HG02885 (cell line): ENCODE measurements around the gene BICRA.
"Not testable (repeated sequence)": the region's sequence is repeated elsewhere in the genome, so short reads cannot be mapped to it uniquely, and the experiment has no call there.

ENCODE experiments used
- ATAC-seq: cut with Tn5 transposase; IDR thresholded peaks from one replicate; pipeline ENCODE4 v1.9.1; 2021; ENCODE audit warnings: mild to moderate bottlenecking; ENCODE audit not compliant: unreplicated experiment, poor library complexity

Gene BICRA

DNA sequence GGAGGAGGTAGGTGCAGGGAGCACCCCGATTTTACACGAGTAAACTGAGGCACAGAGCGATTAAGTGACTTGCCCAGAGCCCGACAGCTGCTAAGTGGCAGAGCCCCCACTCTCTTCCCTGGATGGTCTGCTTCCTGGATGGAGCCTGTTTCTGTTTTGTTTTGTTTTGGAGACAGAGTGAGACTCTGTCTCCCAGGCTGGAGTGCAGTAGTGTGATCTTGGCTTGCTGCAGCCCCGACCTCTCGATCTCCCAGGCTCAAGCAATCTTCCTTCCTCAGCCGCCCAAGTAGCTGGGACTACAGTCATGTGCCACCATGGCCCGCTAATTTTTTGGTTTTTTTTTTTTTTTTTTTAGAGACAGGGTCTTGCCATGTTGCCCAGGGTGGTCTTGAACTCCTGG is 17.3 kb downstream of the BICRA start:
- no peak for ATAC-seq

DNA sequence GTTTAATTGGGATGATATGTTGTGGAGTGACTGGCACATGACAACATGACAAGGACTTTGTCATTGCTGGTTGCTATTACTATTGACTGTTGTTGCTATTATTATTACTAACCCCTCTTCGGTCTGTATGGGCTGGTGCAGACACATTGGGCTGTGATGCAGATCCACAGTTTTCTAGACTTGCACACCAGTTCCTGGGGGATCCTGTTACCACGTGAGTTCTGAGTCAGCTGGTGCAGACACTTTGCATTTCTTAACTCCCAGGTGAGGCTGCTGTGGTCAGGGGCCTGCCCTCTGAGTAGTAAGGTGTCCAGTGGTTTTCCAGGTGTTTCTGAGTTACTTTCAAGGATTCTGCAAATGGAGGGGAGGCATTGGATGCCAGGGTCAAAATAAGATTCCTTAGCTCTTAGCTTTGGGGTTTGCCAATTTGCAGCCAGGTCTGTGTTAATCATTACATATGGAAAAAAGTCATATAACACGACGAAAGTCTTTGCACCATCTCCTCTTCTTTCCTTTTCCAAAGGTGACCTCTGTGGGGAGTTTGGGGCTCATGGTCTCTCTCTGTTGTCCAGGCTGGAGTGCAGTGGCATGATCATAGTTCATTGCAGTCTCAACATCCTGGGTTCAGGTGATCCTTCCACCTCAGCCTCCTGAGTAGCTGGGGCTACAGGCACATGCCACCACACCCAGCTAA is 19.3 kb downstream of the BICRA start:
- no peak for ATAC-seq

DNA sequence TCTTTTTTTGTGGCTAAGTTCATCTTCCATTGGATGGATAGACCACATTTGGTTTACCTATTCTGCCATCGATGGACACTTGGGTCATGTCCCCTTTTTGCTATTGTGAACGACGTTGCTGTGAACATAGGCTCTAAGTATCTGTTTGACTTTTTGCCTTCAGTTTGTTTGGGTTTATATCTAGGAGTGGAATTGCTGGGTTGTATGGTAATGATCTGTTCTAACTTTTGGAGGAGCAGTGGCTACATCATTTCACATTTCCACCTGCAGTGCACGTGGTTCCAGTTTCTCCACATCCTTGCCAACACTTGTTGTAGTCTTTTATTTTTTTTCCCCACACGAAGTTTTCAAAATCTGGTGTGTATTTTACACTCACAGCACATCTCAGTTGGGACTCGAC is 21.7 kb downstream of the BICRA start:
- no peak for ATAC-seq

DNA sequence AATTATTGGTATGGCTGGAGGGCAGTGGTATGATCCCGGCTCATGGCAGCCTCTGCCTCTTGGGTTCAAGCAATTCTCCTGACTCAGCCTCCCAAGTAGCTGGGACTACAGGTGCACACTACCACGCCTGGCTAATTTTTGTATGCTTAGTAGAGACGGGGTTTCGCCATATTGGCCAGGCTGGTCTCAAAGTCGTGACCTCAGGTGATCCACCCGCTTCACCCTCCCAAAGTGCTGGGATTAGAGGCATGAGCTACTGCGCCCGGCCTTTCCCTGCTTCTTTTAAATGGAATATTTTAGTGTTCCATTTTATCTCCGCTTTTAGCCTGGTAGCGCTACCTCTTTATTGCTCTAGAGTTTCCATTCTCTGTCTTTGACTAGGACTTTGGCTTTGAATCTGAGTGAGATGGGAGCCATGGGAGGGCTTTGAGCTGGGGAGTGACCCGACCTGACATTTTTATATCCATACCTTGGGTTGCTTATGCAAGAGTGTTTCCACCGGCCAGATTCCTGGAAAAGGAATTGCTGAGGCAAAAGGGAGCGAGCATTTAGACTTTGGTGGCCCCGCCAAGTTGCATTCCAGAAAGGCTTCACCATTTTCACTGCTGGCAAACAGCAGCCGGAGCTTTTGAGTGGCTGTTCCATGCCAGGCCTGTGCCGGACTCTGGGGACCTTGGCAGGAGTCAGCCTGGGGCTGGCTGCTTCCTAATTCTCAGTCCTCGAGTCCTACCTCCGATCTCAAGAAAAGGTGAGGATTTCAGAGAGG is 22.9 kb downstream of the BICRA start:
- no peak for ATAC-seq

DNA sequence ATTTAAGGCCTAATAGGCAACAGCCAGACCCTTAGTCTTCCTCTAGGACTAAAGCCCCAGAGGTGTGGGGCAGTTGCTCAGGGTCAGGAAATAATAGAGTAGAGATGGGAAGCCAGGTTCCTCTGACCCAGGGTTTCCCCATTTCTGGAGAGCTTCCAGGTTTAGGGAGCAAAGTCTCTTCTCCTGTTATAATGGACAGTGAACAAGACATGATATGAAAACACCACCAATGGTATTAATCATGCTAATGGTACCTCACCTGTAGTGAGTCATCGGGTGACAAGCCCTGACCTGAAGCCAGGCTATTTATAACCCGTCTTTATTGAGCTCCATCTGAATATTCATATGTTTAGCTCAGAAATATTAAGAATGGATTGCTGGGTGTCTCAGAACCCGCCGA is 24.6 kb downstream of the BICRA start:
- no peak for ATAC-seq

DNA sequence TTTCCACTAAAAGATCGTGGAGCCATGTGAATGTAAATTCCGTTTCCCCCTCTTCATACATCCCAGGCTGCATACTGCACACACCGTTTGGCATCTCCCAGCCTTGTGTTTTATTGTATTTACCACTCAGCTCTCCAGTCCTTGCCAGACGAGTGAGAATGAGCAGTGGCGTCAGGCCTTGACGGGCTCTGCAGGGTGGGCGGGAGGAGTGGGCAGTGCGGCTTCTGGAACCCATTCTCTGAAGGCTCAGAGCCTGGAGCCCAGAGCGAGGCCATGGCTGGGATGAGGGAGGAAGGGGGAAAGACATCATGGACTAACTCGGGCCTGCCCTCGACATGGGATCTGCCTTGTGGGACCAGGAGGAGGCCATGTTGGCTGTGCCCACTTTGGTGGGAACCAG is 25.1 kb downstream of the BICRA start:
- ATAC-seq: no peak

DNA sequence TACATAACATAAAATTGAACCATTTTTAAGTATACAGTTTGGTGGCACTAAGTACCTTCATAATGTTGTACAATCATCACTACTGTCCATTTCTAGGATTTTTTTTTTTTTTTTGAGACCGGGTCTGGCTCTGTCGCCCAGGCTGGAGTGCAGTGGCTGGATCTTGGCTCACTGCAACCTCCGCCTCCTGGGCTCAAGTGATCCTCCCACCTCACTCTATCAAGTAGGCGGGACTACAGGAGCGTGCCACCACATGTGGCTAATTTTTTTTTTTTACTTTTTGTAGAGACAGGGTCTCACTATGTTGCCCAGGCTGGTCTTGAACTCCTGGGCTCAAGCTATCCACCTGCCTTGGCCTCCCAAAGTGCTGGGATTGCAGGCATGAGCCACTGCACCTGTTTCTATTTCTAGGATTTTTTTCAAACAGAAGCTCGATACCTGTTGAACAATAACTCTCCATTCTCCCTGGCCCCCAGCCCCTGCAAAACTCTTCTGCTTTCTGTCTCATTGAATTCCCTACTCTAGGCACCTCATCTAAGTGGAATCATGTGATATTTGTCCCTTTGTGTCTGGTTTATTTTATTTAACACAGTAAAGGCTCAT is 26.3 kb downstream of the BICRA start:
- ATAC-seq: not testable (repeated sequence)

DNA sequence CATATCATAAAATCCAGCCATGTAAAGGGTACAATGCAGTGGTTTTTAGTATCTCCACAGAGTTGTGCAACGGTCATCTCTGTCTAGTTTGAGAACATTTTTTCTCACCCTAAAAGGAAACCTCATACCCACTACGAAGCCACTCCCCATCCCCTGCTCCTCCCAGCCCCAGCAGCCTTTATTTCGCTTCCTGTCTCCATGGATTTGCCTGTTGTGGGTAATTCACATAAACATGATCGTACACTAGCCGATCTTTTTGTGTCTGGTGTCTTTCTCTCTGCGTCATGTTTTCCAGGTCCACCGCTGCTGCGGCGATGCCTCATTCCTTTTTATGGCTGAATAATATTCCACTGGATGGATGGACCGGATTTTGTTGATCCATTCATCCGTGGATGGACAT is 28.6 kb downstream of the BICRA start:
- ATAC-seq: no peak

DNA sequence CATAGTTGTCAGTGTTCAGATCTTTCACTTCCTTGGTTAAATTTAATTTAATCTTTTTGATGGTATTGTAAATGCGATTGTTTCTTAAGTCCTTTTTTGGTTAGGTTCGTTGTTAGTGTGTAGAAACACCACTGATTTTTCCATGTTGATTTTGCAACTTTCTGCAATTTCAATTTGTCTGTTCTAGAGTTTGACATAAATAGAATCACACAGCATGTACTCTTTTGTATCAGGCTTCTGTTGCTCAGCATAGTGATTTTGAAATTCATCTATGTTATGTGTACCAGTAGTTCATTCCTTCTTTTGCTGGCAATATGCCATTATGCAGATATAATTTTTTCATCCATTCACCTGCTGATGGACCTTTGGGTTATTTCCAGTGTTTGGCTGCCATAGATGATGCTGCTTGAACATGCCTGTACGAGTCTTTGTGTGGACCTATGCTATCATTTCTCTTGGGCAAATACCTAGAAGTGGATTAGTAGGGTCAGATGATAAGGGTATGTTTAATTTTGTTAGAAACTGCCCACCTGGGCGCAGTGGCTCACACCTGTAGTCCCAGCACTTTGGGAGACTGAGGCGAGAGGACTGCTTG is 33.1 kb downstream of the BICRA start:
- ATAC-seq: no peak

DNA sequence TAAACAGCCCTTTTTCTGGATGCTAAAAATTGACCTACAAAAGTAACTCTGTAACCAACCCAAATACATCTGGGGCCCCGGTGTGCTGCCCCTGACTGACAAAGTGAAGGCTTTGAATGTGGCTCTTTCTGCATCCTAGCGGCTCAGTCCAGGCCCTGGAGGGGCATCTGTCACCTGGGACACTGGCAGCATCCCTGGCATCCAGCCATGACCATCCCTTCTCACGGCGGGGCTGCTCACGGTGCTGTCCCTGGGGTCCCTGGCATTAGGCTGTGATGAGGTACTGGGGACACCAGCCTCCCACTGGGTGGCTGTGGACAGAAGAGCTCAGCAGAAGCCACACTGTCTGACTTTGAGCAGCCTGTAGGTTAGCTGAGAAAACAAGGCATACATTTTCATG is 34.3 kb downstream of the BICRA start:
- ATAC-seq: no peak

DNA sequence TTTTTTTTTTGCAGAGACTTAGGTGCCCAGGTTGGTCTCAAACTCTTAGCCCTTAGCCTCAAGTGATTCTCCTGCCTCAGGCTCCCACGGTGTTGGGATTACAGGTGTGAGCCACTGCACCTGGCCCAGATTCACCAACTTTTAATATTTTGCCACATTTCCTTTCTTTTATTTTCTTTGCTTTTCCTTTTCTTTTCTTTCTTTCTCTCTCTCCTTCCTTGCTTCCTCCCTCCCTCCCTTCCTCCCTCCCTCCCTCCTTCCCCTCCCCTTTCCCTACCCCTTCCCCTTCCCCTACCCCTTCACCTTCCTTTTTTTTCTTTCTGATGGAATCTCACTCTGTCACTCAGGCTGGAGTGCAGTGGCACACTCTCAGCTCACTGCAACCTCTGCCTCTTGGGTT is 35.3 kb downstream of the BICRA start:
- ATAC-seq: no peak

DNA sequence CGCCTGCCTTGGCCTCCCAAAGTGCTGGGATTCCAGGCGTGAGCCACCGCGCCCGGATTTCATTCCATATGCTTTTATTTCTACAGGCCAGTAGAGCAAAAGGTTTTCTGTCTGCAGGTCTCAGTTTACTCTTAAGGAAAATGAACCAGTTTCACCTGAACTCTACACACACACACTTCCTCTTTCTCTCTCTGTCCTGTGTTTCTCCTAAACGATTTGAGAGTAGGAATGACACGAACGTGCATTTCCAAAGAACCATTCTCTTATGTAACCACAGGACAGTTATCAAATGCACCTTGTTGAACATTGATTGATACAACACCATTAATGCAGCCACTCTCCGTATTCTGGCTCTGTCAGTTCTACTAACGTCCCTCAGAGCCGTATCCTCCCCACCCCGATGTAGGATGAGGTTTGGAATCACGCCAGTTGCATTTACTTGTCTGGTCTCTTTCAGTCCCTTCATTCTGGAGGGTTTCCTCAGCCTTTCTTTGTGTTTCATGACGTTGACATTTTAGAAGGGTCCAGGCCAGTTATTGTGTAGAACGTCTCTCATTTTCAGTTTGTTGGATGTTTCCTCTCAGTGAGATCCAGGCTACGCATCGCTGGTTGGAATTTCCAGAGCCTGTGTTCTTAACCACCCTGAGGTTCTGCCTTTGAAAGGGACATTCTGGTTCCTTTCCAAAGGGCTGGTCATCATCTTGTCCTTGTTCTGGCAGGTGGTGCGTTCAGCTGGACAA is 36.0 kb downstream of the BICRA start:
- ATAC-seq: no peak

DNA sequence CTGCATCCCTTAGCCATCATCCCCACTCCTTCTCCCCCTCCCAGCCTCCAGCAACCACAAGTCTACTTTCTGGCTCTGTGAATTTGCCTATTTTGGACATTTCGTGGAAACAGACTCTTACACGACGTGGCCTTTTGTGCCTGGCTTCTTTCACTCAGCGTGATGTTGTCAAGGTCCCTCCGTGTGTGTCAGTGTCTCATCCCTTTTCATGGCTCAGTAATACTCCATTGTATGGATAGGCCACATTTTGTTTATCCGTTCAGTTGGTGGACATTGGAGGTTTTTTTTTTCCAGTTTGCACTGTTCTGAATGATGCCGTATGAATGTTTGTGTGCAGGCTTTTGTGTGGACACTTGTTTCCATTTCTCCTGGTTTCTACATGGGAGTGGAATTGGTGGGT is 38.0 kb downstream of the BICRA start:
- ATAC-seq: no peak

DNA sequence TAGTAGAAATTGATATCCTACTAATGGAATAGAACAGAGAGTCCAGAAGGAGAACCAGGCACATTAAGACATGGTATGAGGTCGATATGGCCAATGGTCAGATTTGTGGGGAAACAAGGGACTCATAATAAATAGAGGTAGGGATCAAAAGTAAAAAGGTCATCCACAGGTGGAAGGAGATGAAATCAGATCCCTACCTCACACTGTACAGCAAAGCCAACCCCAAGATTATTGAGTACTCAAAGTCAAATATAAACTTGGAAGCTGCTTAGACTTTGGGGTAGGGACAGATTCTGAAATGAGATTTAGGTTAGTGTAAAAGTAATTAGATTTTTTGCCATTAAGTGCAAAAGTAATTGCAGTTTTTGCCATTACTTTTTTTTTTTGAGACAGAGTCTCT is 40.7 kb downstream of the BICRA start:
- no peak for ATAC-seq

DNA sequence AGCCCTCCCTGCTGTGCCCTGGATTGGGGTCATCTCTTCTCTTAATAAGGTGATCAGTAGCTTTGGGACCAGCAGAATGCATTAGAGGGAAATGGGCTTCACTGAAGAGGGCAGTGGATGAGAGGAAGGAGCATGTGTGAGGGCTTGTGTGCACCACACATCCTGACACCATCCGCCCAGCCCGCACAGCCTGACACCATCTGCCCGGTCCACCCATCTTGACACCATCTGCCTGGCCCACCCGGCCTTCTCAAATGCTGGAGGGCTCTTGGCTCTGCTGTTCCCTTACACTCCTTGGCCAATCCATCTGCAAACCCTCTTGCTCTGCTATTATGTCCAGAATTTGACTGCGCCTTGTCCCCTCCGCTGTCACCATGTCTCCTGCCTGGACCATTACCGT is 41.8 kb downstream of the BICRA start:
- ATAC-seq: no peak

DNA sequence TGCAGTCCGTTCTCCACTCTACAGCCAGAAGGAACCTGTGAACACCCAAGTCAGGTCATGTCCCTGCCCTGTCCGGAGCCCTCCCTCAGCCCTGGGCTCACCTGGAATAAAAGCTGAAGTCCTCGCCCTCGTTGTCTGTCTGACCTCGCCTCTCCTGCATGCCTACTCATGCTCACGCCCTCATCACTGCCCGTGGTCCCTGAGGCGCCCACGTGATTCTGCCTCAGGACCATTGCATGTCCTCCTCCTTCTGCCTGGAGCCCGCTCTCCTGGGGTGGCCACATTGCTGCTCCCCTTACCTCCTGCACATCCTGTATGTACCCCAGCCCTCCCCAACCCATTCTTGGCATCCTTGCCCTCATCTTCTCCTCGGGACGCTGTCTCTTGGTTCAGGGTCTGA is 42.2 kb downstream of the BICRA start:
- ATAC-seq: no peak

DNA sequence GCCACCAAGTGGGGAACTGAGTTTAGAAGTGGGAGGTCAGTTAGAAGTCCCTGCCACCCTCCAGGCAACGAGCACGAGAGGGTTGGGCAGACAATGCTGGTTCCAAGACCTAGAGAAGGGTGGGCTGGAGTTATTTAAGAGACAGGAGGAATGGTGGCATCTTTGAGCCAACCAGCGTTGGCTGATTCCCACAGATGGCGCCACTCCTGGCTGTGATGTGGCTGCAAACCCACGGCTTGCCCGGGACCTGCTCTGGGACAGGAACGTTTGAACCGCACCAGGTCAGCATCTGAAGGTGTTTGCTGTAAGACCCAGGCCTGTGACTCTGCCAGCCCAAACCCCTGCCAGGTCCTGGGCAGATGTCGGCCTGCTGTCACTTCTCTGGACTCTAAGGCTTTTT is 42.8 kb downstream of the BICRA start:
- ATAC-seq: no peak

DNA sequence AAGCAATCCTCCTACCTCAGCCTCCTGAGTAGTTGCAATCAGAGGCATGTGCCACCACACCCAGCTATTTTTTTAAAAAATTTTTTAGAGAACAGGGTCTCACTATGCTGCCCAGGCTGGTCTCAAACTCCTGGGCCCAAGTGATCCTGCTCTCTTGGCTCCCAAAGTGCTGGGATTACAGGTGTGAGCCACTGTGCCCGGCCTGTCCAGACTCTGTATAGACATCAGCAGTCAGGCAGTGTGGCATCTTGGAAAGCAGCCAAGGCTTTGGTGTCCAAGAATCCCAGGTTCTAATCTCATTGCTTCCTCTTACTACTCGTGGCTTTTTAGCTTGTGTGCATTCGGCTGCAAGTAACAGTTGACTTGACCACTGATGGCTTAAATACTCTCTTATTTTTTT is 43.4 kb downstream of the BICRA start:
- no peak for ATAC-seq

DNA sequence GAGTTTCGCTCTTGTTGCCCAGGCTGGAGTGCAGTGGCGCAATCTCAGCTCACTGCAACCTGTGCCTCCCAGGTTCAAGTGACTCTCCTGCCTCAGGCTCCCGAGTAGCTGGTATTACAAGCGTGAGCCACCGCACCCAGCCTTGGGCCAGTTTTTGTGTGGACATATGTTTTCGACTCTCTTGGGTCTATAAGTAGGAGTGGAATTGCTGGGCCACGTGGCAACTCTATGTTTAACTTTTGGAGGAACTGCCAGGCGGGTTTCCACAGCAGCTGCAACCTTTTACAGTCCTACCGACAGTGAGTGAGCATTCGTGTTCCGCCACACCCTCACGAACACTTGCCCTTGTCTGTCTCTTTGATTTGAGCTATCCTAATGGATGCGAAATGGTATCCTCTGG is 44.9 kb downstream of the BICRA start:
- ATAC-seq: no peak

DNA sequence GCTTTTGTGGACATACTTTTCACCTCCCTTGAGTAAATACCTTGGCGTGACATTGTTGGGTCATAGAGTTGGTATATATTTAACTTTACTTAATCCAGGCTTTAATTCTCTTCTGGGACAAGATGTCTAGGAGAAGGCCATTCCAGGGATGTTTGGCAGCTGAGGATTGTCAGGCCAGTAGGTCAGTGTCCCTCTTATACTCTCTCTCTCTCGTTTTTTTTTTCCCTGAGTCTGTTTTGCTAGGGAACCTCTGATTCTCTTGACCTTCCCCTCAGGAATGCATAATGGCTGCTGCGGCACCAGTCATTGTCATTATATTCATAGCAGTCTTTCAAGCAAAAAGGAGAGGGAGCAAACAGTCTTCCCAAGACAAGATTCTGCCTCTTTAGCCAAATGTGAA is 48.8 kb downstream of the BICRA start:
- no peak for ATAC-seq
